ENCODE results near the gene SYNE1. TPM values are rescaled to one million over a fixed set of nuclear protein-coding genes. Genes with fewer than 3 reads are reported as not detected.

The SYNE1 gene
- total and polyA plus RNA-seq, 2 of the 8 experiments (the other 6 are each of a cell fraction or from before 2014, with no cell fraction given), result 2.8 to 5.5 TPM

DNA sequence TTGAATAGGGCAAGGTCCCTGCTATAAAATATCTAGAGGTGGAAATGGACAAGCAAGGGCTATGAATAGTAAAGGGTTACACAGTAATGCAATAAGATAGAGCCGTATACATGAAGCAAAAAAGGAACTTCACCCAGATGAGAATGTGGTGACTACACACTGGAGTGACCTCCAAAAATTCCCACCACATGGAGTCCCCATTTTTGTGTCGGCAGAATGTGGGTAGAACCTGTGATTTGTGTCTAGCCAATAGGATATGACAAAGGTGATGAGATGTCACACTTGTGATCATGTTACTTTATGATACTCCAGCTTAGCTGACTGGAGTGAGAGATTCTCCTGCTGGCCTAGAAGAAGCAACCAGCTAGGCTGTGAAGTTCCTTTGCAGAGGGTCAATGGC is 96.8 kb downstream of the SYNE1 start:
- FAIRE-seq, result no peak

More for the DNA sequence above, 96.8 kb downstream of the SYNE1 start:
- Histone ChIP-seq H3K79me2 (ENCODE audit: control insufficient read depth in 1 of 2, insufficient read depth in 2 of 2, low read length in 2 of 2) (no peaks in the 10 kb centered on the region), H3K14ac (ENCODE audit: insufficient read length) (no peak overlapping the region), H2BK12ac (ENCODE audit: low read depth, low read length) (no peak overlapping the region), H4K91ac (replicated peaks; ENCODE audit: insufficient read length, low read length) (no peak overlapping the region), H3K56ac (replicated peaks; ENCODE audit: insufficient read length, low read depth, low read length) (no peak overlapping the region), H3K9ac (replicated peaks in 1 of 4; ENCODE audit: extremely low read depth in 1 of 4, low read depth in 3 of 4, low read length in 3 of 4) (no peak overlapping the region), H3K27me3 (replicated peaks in 1 of 4; ENCODE audit: control insufficient read depth in 3 of 4, extremely low read depth in 1 of 4, insufficient read depth in 3 of 4, low read length in 3 of 4) (no peaks in the 10 kb centered on the region), H2BK15ac (ENCODE audit: low read length) (no peak overlapping the region), H2BK120ac (replicated peaks; ENCODE audit: low read depth, low read length) (no peak overlapping the region), H3K4me2 (ENCODE audit: insufficient read depth in 1 of 2, low read depth in 2 of 2, low read length in 2 of 2) (no peak overlapping the region), H3K4me3 (ENCODE audit: extremely low read depth in 1 of 4, insufficient read depth in 2 of 4, low read depth in 3 of 4, low read length in 4 of 4) (no peak overlapping the region), H2BK20ac (ENCODE audit: low read length) (no peak overlapping the region), H3K23me2 (ENCODE audit: low read depth, low read length) (no peaks in the 10 kb centered on the region), H2BK5ac (ENCODE audit: low read depth, low read length) (no peak overlapping the region), H4K8ac (ENCODE audit: extremely low read depth, insufficient read depth, low read length) (no peak overlapping the region), H4K20me1 (replicated peaks in 1 of 2; ENCODE audit: control insufficient read depth in 1 of 2, insufficient read depth in 2 of 2, low read length in 2 of 2) (no peaks in the 10 kb centered on the region), H3K36me3 (ENCODE audit: control insufficient read depth in 2 of 4, insufficient read depth in 4 of 4, low read length in 3 of 4) (no peaks in the 10 kb centered on the region), H4K5ac (ENCODE audit: insufficient read length, low read depth, low read length) (no peak overlapping the region), H3K4me1 (replicated peaks in 1 of 4; ENCODE audit: control insufficient read depth in 3 of 4, insufficient read depth in 4 of 4, low read length in 3 of 4) (no peaks in the 10 kb centered on the region), H3K4ac (replicated peaks; ENCODE audit: insufficient read length, low read depth, low read length) (no peak overlapping the region), H3K27ac (ENCODE audit: low read depth, low read length) (no peak overlapping the region), H3K23ac (ENCODE audit: insufficient read length) (no peak overlapping the region), H2AK5ac (ENCODE audit: low read depth, low read length) (no peak overlapping the region), H2AFZ (ENCODE audit: low read length) (no peak overlapping the region), H3K18ac (ENCODE audit: extremely low read depth, low read length) (no peak overlapping the region), H3K9me3 (ENCODE audit: insufficient read depth in 2 of 2, low read depth in 1 of 2, low read length in 1 of 2) (no peaks in the 10 kb centered on the region), H3K79me1 (ENCODE audit: low read depth, low read length) (no peaks in the 10 kb centered on the region)
- TF ChIP-seq EZH2 (IDR thresholded peaks at IDR 0.05; ENCODE audit: low read depth, low read length, severe bottlenecking), result no peak
- TF ChIP-seq ASH2L (IDR thresholded peaks at IDR 0.05; ENCODE audit: low read length), result no peak
- no peak for TF ChIP-seq GTF2F1 (IDR thresholded peaks at IDR 0.05; ENCODE audit: borderline replicate concordance, low read depth, low read length)
- TF ChIP-seq KDM1A (IDR thresholded peaks at IDR 0.05; ENCODE audit: borderline replicate concordance, low read length), result no peak
- no peak for TF ChIP-seq MAFK (IDR thresholded peaks at IDR 0.05; ENCODE audit: low read depth, low read length)
- no peak for TF ChIP-seq SIN3A (conservative IDR thresholded peaks at IDR 0.05 in 1 of 2, IDR thresholded peaks at IDR 0.05 in 1 of 2; ENCODE audit: low read depth in 1 of 2, low read length in 2 of 2)
- no peak for DNase-seq (ENCODE audit: low read depth in 1 of 2, low spot score in 2 of 2)
- 89% methylated on average over 2 of the region's 2 CpGs; no CpG with 5 or more reads in 1 of the 2 experiments for WGBS, 2 experiments (ENCODE audit: extremely low coverage in 1 of 2, insufficient coverage in 1 of 2, insufficient read length in 1 of 2, insufficient replicate concordance in 2 of 2, low coverage in 1 of 2, low lambda C conversion rate in 2 of 2, missing lambda C conversion rate in 1 of 2)
- ChIA-PET POLR2A (ENCODE audit: partially characterized antibody) (no interaction called here), CTCF (ENCODE audit: partially characterized antibody) (interaction anchor here (1.3 kb wide), 1 partner anchor 12 kb away, joined by 3 read pairs; no protein-coding TSS in a partner anchor)

All from H1 (cell line).